ENCODE results near the gene FARS2. TPM values are rescaled to one million over a fixed set of nuclear protein-coding genes. Genes with fewer than 3 reads are reported as not detected.

FARS2 gene
- total RNA-seq, 1 experiment from 2014 or later = 13.8 TPM

GRCh38 chr6:5447921-5448320, 186.6 kb downstream of the FARS2 start:
- H3K4me3 ChIP-seq (replicated peaks in 1 of 2; ENCODE audit: low read depth in 1 of 2, low read length in 2 of 2) = no peak overlapping the region
- H3K9me3 ChIP-seq (ENCODE audit: control insufficient read depth in 1 of 2, insufficient read depth in 1 of 2, low read depth in 1 of 2, low read length in 2 of 2) = no peaks in the 10 kb centered on the region
- H4K20me1 ChIP-seq (ENCODE audit: insufficient read depth) = no peaks in the 10 kb centered on the region
- no peak overlapping the region for H3K9ac ChIP-seq (ENCODE audit: low read length)
- ATAC-seq = no peak
- intact Hi-C loops (cut with micrococcal nuclease) = no loop called here
- no peak overlapping the region for H2AFZ ChIP-seq (ENCODE audit: low read depth, low read length, poor library complexity, severe bottlenecking)
- POLR2A ChIA-PET = no interaction called here
- H3K27ac ChIP-seq (ENCODE audit: low read depth, low read length) = no peak overlapping the region
- H3K36me3 ChIP-seq (ENCODE audit: control insufficient read depth in 1 of 2, insufficient read depth in 2 of 2, low read length in 2 of 2) = no peaks in the 10 kb centered on the region
- CTCF ChIA-PET = no interaction called here
- no peaks in the 10 kb centered on the region for H3K9me2 ChIP-seq (ENCODE audit: insufficient read depth)
- no peaks in the 10 kb centered on the region for H3K79me2 ChIP-seq (ENCODE audit: insufficient read depth, low read length)
- no TSS peak for BruUV-seq (replicated peaks)
- H3K27me3 ChIP-seq (ENCODE audit: insufficient read depth, low read length) = no peaks in the 10 kb centered on the region
- RAD21 ChIA-PET (ENCODE audit: low non-redundant PET in 1 of 2, low total read pairs in 2 of 2, uncharacterized antibody in 2 of 2, unreplicated experiment in 2 of 2) = no interaction called here
- H3K4me2 ChIP-seq (ENCODE audit: low read length) = no peak overlapping the region
- TF ChIP-seq JUND (IDR thresholded peaks at IDR 0.05) (no peak), EZH2phosphoT487 (IDR thresholded peaks at IDR 0.05; ENCODE audit: borderline replicate concordance) (no peak)
- TF ChIP-seq, protein P1, sequence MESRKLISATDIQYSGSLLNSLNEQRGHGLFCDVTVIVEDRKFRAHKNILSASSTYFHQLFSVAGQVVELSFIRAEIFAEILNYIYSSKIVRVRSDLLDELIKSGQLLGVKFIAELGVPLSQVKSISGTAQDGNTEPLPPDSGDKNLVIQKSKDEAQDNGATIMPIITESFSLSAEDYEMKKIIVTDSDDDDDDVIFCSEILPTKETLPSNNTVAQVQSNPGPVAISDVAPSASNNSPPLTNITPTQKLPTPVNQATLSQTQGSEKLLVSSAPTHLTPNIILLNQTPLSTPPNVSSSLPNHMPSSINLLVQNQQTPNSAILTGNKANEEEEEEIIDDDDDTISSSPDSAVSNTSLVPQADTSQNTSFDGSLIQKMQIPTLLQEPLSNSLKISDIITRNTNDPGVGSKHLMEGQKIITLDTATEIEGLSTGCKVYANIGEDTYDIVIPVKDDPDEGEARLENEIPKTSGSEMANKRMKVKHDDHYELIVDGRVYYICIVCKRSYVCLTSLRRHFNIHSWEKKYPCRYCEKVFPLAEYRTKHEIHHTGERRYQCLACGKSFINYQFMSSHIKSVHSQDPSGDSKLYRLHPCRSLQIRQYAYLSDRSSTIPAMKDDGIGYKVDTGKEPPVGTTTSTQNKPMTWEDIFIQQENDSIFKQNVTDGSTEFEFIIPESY (IDR thresholded peaks at IDR 0.05; ENCODE audit: extremely low read depth, insufficient replicate concordance, low read length) = no peak
- no peaks in the 10 kb centered on the region for H3K4me1 ChIP-seq (ENCODE audit: control insufficient read depth in 1 of 2, insufficient read depth in 2 of 2, low read length in 2 of 2)
- DNase-seq (ENCODE audit: low read depth, low spot score) = no peak

DNA sequence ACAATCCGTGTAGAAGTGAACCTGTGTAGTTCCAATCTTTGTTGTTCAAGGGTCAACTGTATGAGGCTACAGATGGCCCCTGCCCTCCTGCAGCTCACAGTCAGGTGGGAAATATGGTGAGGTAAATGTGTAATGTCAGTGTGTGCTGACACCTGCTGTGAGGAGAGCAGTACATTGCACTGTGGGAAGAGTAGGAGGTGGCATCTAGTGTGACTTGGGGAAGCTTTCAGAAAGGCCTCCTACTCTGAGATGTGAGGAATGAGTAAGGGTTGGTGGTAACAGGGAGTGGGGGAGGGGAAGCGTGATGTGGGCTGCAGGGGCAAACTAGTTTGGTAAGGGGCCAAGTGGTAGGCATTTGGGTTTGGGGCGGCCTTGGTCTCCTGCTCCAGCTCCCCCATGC, 188.8 kb downstream of the FARS2 start:
- no peaks in the 10 kb centered on the region for H3K27me3 ChIP-seq (ENCODE audit: insufficient read depth, low read length)
- H3K9ac ChIP-seq (ENCODE audit: low read length) = no peak overlapping the region
- ChIA-PET CTCF (no interaction called here), RAD21 (ENCODE audit: low non-redundant PET in 1 of 2, low total read pairs in 2 of 2, uncharacterized antibody in 2 of 2, unreplicated experiment in 2 of 2) (no interaction called here), POLR2A (no interaction called here)
- H3K4me1 ChIP-seq (ENCODE audit: control insufficient read depth in 1 of 2, insufficient read depth in 2 of 2, low read length in 2 of 2) = no peaks in the 10 kb centered on the region
- intact Hi-C loops (cut with micrococcal nuclease) = no loop called here
- no peaks in the 10 kb centered on the region for H4K20me1 ChIP-seq (ENCODE audit: insufficient read depth)
- no peak overlapping the region for H3K27ac ChIP-seq (ENCODE audit: low read depth, low read length)
- no peak overlapping the region for H3K4me3 ChIP-seq (replicated peaks in 1 of 2; ENCODE audit: low read depth in 1 of 2, low read length in 2 of 2)
- no peak overlapping the region for H3K4me2 ChIP-seq (ENCODE audit: low read length)
- no peak for DNase-seq (ENCODE audit: low read depth, low spot score)
- no peaks in the 10 kb centered on the region for H3K9me3 ChIP-seq (ENCODE audit: control insufficient read depth in 1 of 2, insufficient read depth in 1 of 2, low read depth in 1 of 2, low read length in 2 of 2)
- H2AFZ ChIP-seq (ENCODE audit: low read depth, low read length, poor library complexity, severe bottlenecking) = no peak overlapping the region
- no peaks in the 10 kb centered on the region for H3K36me3 ChIP-seq (ENCODE audit: control insufficient read depth in 1 of 2, insufficient read depth in 2 of 2, low read length in 2 of 2)
- TF ChIP-seq EZH2 (IDR thresholded peaks at IDR 0.05) (no peak), CBX3 (IDR thresholded peaks at IDR 0.05; ENCODE audit: low read depth) (no peak), SP1 (IDR thresholded peaks at IDR 0.05; ENCODE audit: low read depth) (no peak), FOSL1 (IDR thresholded peaks at IDR 0.05; ENCODE audit: low read depth) (no peak), EZH2phosphoT487 (IDR thresholded peaks at IDR 0.05; ENCODE audit: borderline replicate concordance) (no peak), ELF1 (IDR thresholded peaks at IDR 0.05; ENCODE audit: borderline replicate concordance, low read depth) (no peak), POLR2AphosphoS5 (IDR thresholded peaks at IDR 0.05; ENCODE audit: low read depth, low read length) (no peak), JUND (IDR thresholded peaks at IDR 0.05) (no peak), TCF7L2 (IDR thresholded peaks at IDR 0.05; ENCODE audit: borderline replicate concordance, extremely low read depth, insufficient read depth, insufficient read length) (no peak), POLR2A (IDR thresholded peaks at IDR 0.05; ENCODE audit: borderline replicate concordance, extremely low read depth, insufficient read depth, insufficient read length) (no peak)
- TF ChIP-seq, protein P1 (IDR thresholded peaks at IDR 0.05; ENCODE audit: extremely low read depth, insufficient replicate concordance, low read length) = no peak
- TF ChIP-seq, protein P2, sequence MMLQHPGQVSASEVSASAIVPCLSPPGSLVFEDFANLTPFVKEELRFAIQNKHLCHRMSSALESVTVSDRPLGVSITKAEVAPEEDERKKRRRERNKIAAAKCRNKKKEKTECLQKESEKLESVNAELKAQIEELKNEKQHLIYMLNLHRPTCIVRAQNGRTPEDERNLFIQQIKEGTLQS (IDR thresholded peaks at IDR 0.05) = no peak
- H3K9me2 ChIP-seq (ENCODE audit: insufficient read depth) = no peaks in the 10 kb centered on the region
- no peaks in the 10 kb centered on the region for H3K79me2 ChIP-seq (ENCODE audit: insufficient read depth, low read length)
- ATAC-seq = no peak
- no TSS peak for BruUV-seq (replicated peaks)

Data from HCT116 (cell line).